Endodermal cell (in vitro differentiated cells): ENCODE results near the gene ADNP2. TPM values are rescaled to one million over a fixed set of nuclear protein-coding genes. Genes with fewer than 3 reads are reported as not detected.
A peak's percentile ranks its signal among the peaks of the same experiment; 100 is the strongest.

Source experiments
- DNase-seq: peaks from one replicate; pipeline ENCODE4 v3.0.0-alpha.2; 2017
- H3K27ac ChIP-seq: 2 replicates; pipeline ENCODE4 v1.5.1; 2013; ENCODE audit warnings: mild to moderate bottlenecking, low read depth, low read length, moderate library complexity
- H3K27me3 ChIP-seq: 2 replicates; pipeline ENCODE4 v1.6.1; 2013; ENCODE audit warnings: mild to moderate bottlenecking, low read length, moderate library complexity; ENCODE audit not compliant: insufficient read depth, control insufficient read depth, poor library complexity, severe bottlenecking
- H3K36me3 ChIP-seq: 2 replicates; pipeline ENCODE4 v1.7.0; 2013; ENCODE audit warnings: mild to moderate bottlenecking, low read length, moderate library complexity; ENCODE audit not compliant: control insufficient read depth, insufficient read depth
- H3K4me1 ChIP-seq: one replicate; pipeline ENCODE4 v1.7.0; 2013; ENCODE audit warnings: low read length; ENCODE audit not compliant: control insufficient read depth, insufficient read depth
- H3K4me3 ChIP-seq: 2 replicates; pipeline ENCODE4 v1.5.1; 2013; ENCODE audit warnings: mild to moderate bottlenecking, low read length, moderate library complexity
- H3K9ac ChIP-seq: 2 replicates; pipeline ENCODE4 v1.6.1; 2013; ENCODE audit warnings: mild to moderate bottlenecking, low read length, moderate library complexity; ENCODE audit not compliant: poor library complexity, severe bottlenecking; ENCODE audit errors: extremely low read depth
- H3K9me3 ChIP-seq: 2 replicates; pipeline ENCODE4 v1.6.1; 2013; ENCODE audit warnings: mild to moderate bottlenecking, low read length, moderate library complexity; ENCODE audit not compliant: control insufficient read depth
- H3K27ac Mint-ChIP-seq: 2 replicates; pipeline ENCODE4 v1.8.0; 2020; ENCODE audit warnings: mixed read lengths
- H3K27me3 Mint-ChIP-seq: 2 replicates; pipeline ENCODE4 v1.8.0; 2021; ENCODE audit warnings: mild to moderate bottlenecking, mixed read lengths; ENCODE audit not compliant: insufficient read depth
- H3K36me3 Mint-ChIP-seq: 2 replicates; pipeline ENCODE4 v1.8.0; 2020; ENCODE audit warnings: low read depth, mixed read lengths
- H3K4me1 Mint-ChIP-seq: 2 replicates; pipeline ENCODE4 v1.8.0; 2020; ENCODE audit warnings: mixed read lengths
- H3K4me3 Mint-ChIP-seq: 2 replicates; pipeline ENCODE4 v1.8.0; 2020; ENCODE audit warnings: mild to moderate bottlenecking, moderate library complexity, mixed read lengths
- H3K9me3 Mint-ChIP-seq: 2 replicates; pipeline ENCODE4 v1.8.0; 2020; ENCODE audit warnings: mild to moderate bottlenecking, mixed read lengths
- WGBS, 2 experiments: methylation state at CpG; one replicate each; pipeline versions ENCODE4 v1.1.5 to v1.1.7; 2013; ENCODE audit warnings: missing lambda C conversion rate in 2 of 2, mixed read lengths in 1 of 2; ENCODE audit not compliant: insufficient coverage in 1 of 2, insufficient read length in 1 of 2; 5-methylcytosine and 5-hydroxymethylcytosine counted together
- total RNA-seq, 2 donors: library from RNA; stranded (reverse); fragmentation: NEBNext Ultra II Directional in 1 of 2; extraction: Animal tissue kit (Norgen Biotek cat#: 25700) in 1 of 2; gene quantifications; 2 replicates in 1 of 2; 3 replicates in 1 of 2; pipeline ENCODE4 v1.2.1, GENCODE V29; 2021
- TF ChIP-seq, protein P1 (sequence below): fragments of 200-600 bp; sonication (generic); conservative IDR thresholded peaks from 2 replicates; pipeline ENCODE4 v1.5.0; 2021; ENCODE audit warnings: antibody characterized with exemption, mild to moderate bottlenecking

Gene ADNP2
- total RNA-seq, 2 donors from 2014 or later, result 38.4 to 51.0 TPM

DNA sequence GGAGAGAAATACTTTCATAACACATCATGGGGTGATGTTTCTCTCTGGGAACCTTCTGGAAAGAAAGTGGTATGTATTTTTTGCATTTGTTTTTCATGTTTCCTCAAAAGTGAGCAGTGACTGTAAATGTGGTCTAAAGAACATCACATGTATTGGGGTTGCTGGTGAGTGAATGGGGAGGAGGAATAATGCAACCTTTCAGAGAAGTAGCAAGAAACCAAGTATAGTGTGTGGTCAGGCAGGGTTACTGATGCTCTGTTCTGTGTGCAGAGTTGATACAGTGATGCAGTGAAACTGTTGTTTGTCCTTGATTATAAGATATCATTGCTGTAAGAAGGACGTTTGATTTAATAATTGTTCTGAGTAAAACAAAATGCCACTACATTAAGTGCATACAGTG lies 24.1 kb downstream of the ADNP2 start:
- 88% methylated on average over 1 of the region's 1 CpG; no CpG with 5 or more reads in 1 of the 2 experiments for WGBS, 2 experiments
- Mint-ChIP-seq H3K36me3 (peaks cover 72% of the 10 kb centered on the region), H3K27ac (no peak overlapping the region)

DNA sequence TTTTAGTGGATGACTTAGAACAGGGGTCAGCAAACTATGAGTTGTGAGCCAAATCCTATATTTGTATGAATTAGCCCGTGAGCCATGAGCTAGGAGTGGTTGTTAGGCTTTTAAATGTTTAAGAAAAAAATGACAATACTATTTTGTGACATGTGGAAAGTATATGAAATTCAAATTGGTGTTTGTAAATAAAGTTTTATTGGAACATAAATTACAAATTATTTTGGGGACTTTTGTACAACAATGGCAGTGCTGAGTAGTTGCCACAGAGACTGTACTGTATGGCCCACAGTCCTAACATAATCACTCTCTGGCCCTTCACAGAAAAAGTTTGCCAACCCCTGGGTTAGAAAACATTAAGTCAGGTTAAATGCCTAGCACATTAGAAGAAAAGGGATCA lies 26.1 kb downstream of the ADNP2 start:
- H3K4me1 Mint-ChIP-seq, result peaks cover 6% of the 10 kb centered on the region
- no peaks in the 10 kb centered on the region for H3K9me3 ChIP-seq
- no peak for DNase-seq
- H3K36me3 Mint-ChIP-seq, result peaks cover 77% of the 10 kb centered on the region
- H3K27me3 Mint-ChIP-seq, result no peaks in the 10 kb centered on the region
- no peak overlapping the region for H3K4me3 Mint-ChIP-seq
- no peak overlapping the region for H3K4me3 ChIP-seq
- H3K27ac ChIP-seq, result no peak overlapping the region
- H3K9ac ChIP-seq, result no peak overlapping the region
- TF ChIP-seq, protein P1, sequence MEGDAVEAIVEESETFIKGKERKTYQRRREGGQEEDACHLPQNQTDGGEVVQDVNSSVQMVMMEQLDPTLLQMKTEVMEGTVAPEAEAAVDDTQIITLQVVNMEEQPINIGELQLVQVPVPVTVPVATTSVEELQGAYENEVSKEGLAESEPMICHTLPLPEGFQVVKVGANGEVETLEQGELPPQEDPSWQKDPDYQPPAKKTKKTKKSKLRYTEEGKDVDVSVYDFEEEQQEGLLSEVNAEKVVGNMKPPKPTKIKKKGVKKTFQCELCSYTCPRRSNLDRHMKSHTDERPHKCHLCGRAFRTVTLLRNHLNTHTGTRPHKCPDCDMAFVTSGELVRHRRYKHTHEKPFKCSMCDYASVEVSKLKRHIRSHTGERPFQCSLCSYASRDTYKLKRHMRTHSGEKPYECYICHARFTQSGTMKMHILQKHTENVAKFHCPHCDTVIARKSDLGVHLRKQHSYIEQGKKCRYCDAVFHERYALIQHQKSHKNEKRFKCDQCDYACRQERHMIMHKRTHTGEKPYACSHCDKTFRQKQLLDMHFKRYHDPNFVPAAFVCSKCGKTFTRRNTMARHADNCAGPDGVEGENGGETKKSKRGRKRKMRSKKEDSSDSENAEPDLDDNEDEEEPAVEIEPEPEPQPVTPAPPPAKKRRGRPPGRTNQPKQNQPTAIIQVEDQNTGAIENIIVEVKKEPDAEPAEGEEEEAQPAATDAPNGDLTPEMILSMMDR, result no peak
- H3K36me3 ChIP-seq, result peaks cover 88% of the 10 kb centered on the region
- no peaks in the 10 kb centered on the region for H3K27me3 ChIP-seq
- no peaks in the 10 kb centered on the region for H3K9me3 Mint-ChIP-seq
- 92% methylated on average over 1 of the region's 1 CpG; no CpG with 5 or more reads in 1 of the 2 experiments for WGBS, 2 experiments
- no peak overlapping the region for H3K27ac Mint-ChIP-seq
- no peaks in the 10 kb centered on the region for H3K4me1 ChIP-seq

More for the DNA sequence above, 24.1 kb downstream of the ADNP2 start:
- no peaks in the 10 kb centered on the region for H3K4me1 ChIP-seq
- H3K27ac ChIP-seq, result no peak overlapping the region
- no peaks in the 10 kb centered on the region for H3K9me3 Mint-ChIP-seq
- peaks cover 68% of the 10 kb centered on the region for H3K36me3 ChIP-seq
- no peaks in the 10 kb centered on the region for H3K27me3 Mint-ChIP-seq
- H3K9me3 ChIP-seq, result no peaks in the 10 kb centered on the region
- no peak overlapping the region for H3K9ac ChIP-seq
- no peak for DNase-seq
- H3K4me3 Mint-ChIP-seq, result no peak overlapping the region
- H3K4me1 Mint-ChIP-seq, result peaks cover 15% of the 10 kb centered on the region
- H3K27me3 ChIP-seq, result no peaks in the 10 kb centered on the region
- H3K4me3 ChIP-seq, result no peak overlapping the region
- TF ChIP-seq, protein P1, result no peak

DNA sequence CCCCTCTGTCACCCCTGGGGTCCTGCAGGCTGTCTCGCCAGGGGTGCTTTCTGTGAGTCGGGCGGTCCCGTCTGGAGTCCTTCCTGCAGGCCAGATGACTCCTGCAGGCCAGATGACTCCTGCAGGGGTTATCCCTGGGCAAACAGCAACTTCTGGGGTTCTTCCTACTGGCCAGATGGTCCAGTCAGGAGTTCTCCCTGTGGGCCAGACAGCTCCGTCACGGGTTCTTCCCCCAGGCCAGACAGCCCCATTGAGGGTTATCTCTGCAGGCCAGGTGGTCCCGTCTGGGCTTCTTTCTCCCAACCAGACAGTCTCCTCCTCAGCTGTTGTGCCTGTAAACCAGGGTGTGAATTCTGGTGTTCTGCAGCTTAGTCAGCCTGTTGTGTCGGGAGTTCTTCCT lies 27.6 kb downstream of the ADNP2 start:
- Mint-ChIP-seq H3K4me3 (no peak overlapping the region), H3K9me3 (no peaks in the 10 kb centered on the region), H3K4me1 (peaks cover 5% of the 10 kb centered on the region)

More for the DNA sequence above, 27.6 kb downstream of the ADNP2 start:
- H3K36me3 Mint-ChIP-seq, result peaks cover 76% of the 10 kb centered on the region
- peaks cover 89% of the 10 kb centered on the region for H3K36me3 ChIP-seq
- H3K27ac ChIP-seq, result no peak overlapping the region
- H3K27me3 ChIP-seq, result no peaks in the 10 kb centered on the region
- peak; percentile 43 for DNase-seq
- H3K9ac ChIP-seq, result no peak overlapping the region
- TF ChIP-seq, protein P1, result no peak
- H3K4me3 ChIP-seq, result no peak overlapping the region
- 75 to 84% methylated on average over 5 to 8 of the region's 8 CpGs for WGBS, 2 experiments
- no peaks in the 10 kb centered on the region for H3K4me1 ChIP-seq
- no peak overlapping the region for H3K27ac Mint-ChIP-seq
- H3K9me3 ChIP-seq, result no peaks in the 10 kb centered on the region
- H3K27me3 Mint-ChIP-seq, result no peaks in the 10 kb centered on the region
